ENCODE results near the gene LRMDA. TPM values are rescaled to one million over a fixed set of nuclear protein-coding genes. Genes with fewer than 3 reads are reported as not detected.

LRMDA gene
- total and polyA plus RNA-seq, 2 of the 13 experiments (the other 11 are each of a cell fraction or from before 2014, with no cell fraction given) = 13.4 to 22.0 TPM

DNA sequence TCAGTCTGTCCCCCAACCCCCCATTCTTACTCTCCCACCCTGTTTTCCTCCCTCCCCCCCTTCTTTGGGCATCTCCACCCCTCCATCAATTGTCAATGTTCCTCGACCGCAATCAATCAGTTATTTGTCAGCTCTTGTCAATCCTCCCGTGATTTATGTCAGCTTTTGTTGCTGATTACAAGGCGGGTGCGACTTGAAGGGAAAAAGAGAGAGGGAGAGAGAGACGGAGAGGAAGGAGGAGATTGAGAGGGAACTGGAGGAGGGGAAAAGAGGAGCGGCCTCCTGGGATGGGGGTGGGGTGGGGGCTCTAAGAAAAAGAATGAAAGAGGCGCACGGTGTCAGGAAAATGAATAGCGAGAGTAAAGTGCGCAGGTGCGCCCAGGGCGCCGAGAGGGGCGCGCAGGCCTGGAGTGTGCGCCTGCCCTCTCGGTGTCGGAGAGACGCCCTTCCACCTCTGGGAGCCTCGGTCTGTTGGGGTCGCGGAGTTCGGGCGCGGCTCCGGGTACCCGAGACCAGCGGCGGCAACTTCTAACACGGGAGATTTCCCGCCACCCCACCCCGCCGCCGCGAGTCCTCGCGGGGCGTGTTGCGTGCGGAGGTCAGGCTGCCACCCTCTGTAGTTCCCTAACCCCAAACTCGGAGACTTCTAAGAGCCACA is 28.8 kb upstream of the LRMDA start (continued):
- no peak for TF ChIP-seq TEAD3 (CRISPR knock-in tag; optimal IDR thresholded peaks at IDR 0.05; ENCODE audit: borderline replicate concordance)
- TF ChIP-seq ZNF784 (CRISPR knock-in tag; IDR thresholded peaks at IDR 0.05; ENCODE audit: borderline replicate concordance) = no peak
- TF ChIP-seq KLF6 (CRISPR knock-in tag; IDR thresholded peaks at IDR 0.05) = no peak
- no peak for TF ChIP-seq ZNF746 (CRISPR knock-in tag; IDR thresholded peaks at IDR 0.05)
- TF ChIP-seq, protein P1, sequence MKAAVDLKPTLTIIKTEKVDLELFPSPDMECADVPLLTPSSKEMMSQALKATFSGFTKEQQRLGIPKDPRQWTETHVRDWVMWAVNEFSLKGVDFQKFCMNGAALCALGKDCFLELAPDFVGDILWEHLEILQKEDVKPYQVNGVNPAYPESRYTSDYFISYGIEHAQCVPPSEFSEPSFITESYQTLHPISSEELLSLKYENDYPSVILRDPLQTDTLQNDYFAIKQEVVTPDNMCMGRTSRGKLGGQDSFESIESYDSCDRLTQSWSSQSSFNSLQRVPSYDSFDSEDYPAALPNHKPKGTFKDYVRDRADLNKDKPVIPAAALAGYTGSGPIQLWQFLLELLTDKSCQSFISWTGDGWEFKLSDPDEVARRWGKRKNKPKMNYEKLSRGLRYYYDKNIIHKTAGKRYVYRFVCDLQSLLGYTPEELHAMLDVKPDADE (CRISPR knock-in tag; IDR thresholded peaks at IDR 0.05) = no peak
- TF ChIP-seq PHF8 (CRISPR knock-in tag; IDR thresholded peaks at IDR 0.05) = no peak; the same call in 1 of the 2 replicates
- 0 out of 2 replicates have a peak, but pooled peaks have one; percentile 13 for TF ChIP-seq NFIC (IDR thresholded peaks at IDR 0.05; ENCODE audit: low read length)
- TF ChIP-seq ZNF24 (IDR thresholded peaks at IDR 0.05) = no peak
- TF ChIP-seq CBFB (CRISPR knock-in tag; IDR thresholded peaks at IDR 0.05) = no peak
- no peak for TF ChIP-seq RBM39 (IDR thresholded peaks at IDR 0.05; ENCODE audit: low read depth, low read length, poor library complexity, severe bottlenecking)
- TF ChIP-seq POLR2A (IDR thresholded peaks at IDR 0.05; ENCODE audit: insufficient read depth in 1 of 2, low read depth in 2 of 2, low read length in 2 of 2) = peak in 1 of 2 experiments; percentile 63; a peak in 2 of 4 replicates
- TF ChIP-seq, protein P2, sequence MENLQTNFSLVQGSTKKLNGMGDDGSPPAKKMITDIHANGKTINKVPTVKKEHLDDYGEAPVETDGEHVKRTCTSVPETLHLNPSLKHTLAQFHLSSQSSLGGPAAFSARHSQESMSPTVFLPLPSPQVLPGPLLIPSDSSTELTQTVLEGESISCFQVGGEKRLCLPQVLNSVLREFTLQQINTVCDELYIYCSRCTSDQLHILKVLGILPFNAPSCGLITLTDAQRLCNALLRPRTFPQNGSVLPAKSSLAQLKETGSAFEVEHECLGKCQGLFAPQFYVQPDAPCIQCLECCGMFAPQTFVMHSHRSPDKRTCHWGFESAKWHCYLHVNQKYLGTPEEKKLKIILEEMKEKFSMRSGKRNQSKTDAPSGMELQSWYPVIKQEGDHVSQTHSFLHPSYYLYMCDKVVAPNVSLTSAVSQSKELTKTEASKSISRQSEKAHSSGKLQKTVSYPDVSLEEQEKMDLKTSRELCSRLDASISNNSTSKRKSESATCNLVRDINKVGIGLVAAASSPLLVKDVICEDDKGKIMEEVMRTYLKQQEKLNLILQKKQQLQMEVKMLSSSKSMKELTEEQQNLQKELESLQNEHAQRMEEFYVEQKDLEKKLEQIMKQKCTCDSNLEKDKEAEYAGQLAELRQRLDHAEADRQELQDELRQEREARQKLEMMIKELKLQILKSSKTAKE (CRISPR knock-in tag; IDR thresholded peaks at IDR 0.05; ENCODE audit: borderline replicate concordance) = 0 out of 2 replicates have a peak, but pooled peaks have one; percentile 41
- TF ChIP-seq, protein P3, sequence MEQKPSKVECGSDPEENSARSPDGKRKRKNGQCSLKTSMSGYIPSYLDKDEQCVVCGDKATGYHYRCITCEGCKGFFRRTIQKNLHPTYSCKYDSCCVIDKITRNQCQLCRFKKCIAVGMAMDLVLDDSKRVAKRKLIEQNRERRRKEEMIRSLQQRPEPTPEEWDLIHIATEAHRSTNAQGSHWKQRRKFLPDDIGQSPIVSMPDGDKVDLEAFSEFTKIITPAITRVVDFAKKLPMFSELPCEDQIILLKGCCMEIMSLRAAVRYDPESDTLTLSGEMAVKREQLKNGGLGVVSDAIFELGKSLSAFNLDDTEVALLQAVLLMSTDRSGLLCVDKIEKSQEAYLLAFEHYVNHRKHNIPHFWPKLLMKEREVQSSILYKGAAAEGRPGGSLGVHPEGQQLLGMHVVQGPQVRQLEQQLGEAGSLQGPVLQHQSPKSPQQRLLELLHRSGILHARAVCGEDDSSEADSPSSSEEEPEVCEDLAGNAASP (CRISPR knock-in tag; IDR thresholded peaks at IDR 0.05; ENCODE audit: borderline replicate concordance) = 0 out of 2 replicates have a peak, but pooled peaks have one; percentile 12
- no peak for TF ChIP-seq CHD2 (IDR thresholded peaks at IDR 0.05; ENCODE audit: low read depth, low read length)
- no peak for TF ChIP-seq MIXL1 (CRISPR knock-in tag; IDR thresholded peaks at IDR 0.05)
- no peak for TF ChIP-seq ZNF737 (CRISPR knock-in tag; IDR thresholded peaks at IDR 0.05; ENCODE audit: borderline replicate concordance)
- TF ChIP-seq RAD51 (IDR thresholded peaks at IDR 0.05; ENCODE audit: borderline replicate concordance) = no peak
- no peak for TF ChIP-seq ZNF207 (IDR thresholded peaks at IDR 0.05; ENCODE audit: borderline replicate concordance)
- no peak; the same call in 1 of the 2 replicates for TF ChIP-seq NKX3-1 (CRISPR knock-in tag; IDR thresholded peaks at IDR 0.05)
- TF ChIP-seq MYPOP (CRISPR knock-in tag; IDR thresholded peaks at IDR 0.05) = no peak
- TF ChIP-seq ZNF530 (CRISPR knock-in tag; IDR thresholded peaks at IDR 0.05; ENCODE audit: low read depth) = no peak
- TF ChIP-seq, protein P4, sequence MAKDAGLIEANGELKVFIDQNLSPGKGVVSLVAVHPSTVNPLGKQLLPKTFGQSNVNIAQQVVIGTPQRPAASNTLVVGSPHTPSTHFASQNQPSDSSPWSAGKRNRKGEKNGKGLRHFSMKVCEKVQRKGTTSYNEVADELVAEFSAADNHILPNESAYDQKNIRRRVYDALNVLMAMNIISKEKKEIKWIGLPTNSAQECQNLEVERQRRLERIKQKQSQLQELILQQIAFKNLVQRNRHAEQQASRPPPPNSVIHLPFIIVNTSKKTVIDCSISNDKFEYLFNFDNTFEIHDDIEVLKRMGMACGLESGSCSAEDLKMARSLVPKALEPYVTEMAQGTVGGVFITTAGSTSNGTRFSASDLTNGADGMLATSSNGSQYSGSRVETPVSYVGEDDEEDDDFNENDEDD (CRISPR knock-in tag; IDR thresholded peaks at IDR 0.05; ENCODE audit: borderline replicate concordance) = no peak
- TF ChIP-seq KDM2A (CRISPR knock-in tag; IDR thresholded peaks at IDR 0.05; ENCODE audit: borderline replicate concordance, low read depth) = no peak; the same call in 1 of the 2 replicates
- no peak for TF ChIP-seq SMAD9 (CRISPR knock-in tag; IDR thresholded peaks at IDR 0.05)

Data from HepG2 (cell line).